Neural cell (in vitro differentiated cells): ENCODE data around the gene FAM20B. TPM values are rescaled to one million over a fixed set of nuclear protein-coding genes. Genes with fewer than 3 reads are reported as not detected.

Experiments
- H2AFZ ChIP-seq: fragments of 200-600, 300-800 bp; sonication (generic), shearing (Covaris generic); 2 replicates; pipeline ENCODE4 v1.6.0; 2014; ENCODE audit warnings: low read depth, mild to moderate bottlenecking, antibody characterized with exemption, low read length, moderate library complexity
- H3F3A ChIP-seq: fragments of 200-600 bp; shearing (Covaris generic); 2 replicates; pipeline ENCODE4 v1.6.1; 2016; ENCODE audit warnings: mild to moderate bottlenecking, moderate library complexity, mixed read lengths, antibody characterized with exemption, low read length; ENCODE audit not compliant: insufficient read depth, poor library complexity, severe bottlenecking
- H3K27ac ChIP-seq: fragments of 200-600, 300-800 bp; sonication (generic), shearing (Covaris generic); 2 replicates; pipeline ENCODE4 v1.5.1; 2014; ENCODE audit warnings: mild to moderate bottlenecking, low read length, moderate library complexity
- H3K27me3 ChIP-seq: fragments of 300-800, 200-600 bp; sonication (generic), shearing (Covaris generic); 2 replicates; pipeline ENCODE4 v1.6.0; 2014; ENCODE audit warnings: mild to moderate bottlenecking, low read depth, low read length, moderate library complexity; ENCODE audit not compliant: insufficient read depth
- H3K36me3 ChIP-seq: fragments of 300-800, 200-600 bp; sonication (generic), shearing (Covaris generic); 2 replicates; pipeline ENCODE4 v1.5.1; 2014; ENCODE audit warnings: mild to moderate bottlenecking, antibody characterized with exemption, low read length, moderate library complexity; ENCODE audit not compliant: insufficient read depth
- H3K4me2 ChIP-seq: fragments of 300-800, 200-600 bp; sonication (generic), shearing (Covaris generic); 2 replicates; pipeline ENCODE4 v1.6.0; 2014; ENCODE audit warnings: mild to moderate bottlenecking, low read length
- H3K4me3 ChIP-seq: fragments of 300-800, 200-600 bp; sonication (generic), shearing (Covaris generic); 2 replicates; pipeline ENCODE4 v1.5.1; 2014; ENCODE audit warnings: mild to moderate bottlenecking, low read length, moderate library complexity
- H3K79me2 ChIP-seq: fragments of 200-600 bp; shearing (Covaris generic); replicated peaks from 2 replicates; pipeline ENCODE4 v1.6.0; 2014; ENCODE audit warnings: mild to moderate bottlenecking, low read length, moderate library complexity; ENCODE audit not compliant: insufficient read depth
- H3K9ac ChIP-seq: fragments of 300-800, 200-600 bp; sonication (generic), shearing (Covaris generic); 2 replicates; pipeline ENCODE4 v1.6.1; 2016; ENCODE audit warnings: mild to moderate bottlenecking, low read length, mixed read lengths
- H3K9me2 ChIP-seq: fragments of 200-600 bp; shearing (Covaris generic); 2 replicates; pipeline ENCODE4 v1.6.1; 2016; ENCODE audit warnings: mild to moderate bottlenecking, low read length, mixed read lengths; ENCODE audit not compliant: insufficient read depth
- H3K9me3 ChIP-seq: fragments of 200-600, 300-800 bp; sonication (generic), shearing (Covaris generic); 2 replicates; pipeline ENCODE4 v1.6.1; 2016; ENCODE audit warnings: mild to moderate bottlenecking, mixed run types, low read length, moderate library complexity, mixed read lengths
- H4K20me1 ChIP-seq: fragments of 200-600 bp; shearing (Covaris generic); 2 replicates; pipeline ENCODE4 v1.6.1; 2016; ENCODE audit warnings: mild to moderate bottlenecking, mixed run types; ENCODE audit not compliant: insufficient read depth
- EP300 ChIP-seq: fragments of 450-650 bp; conservative IDR thresholded peaks from 2 replicates; pipeline ENCODE4 v1.6.1; 2014; ENCODE audit warnings: antibody characterized with exemption, mild to moderate bottlenecking, moderate library complexity; ENCODE audit not compliant: poor library complexity, severe bottlenecking
- EZH2 ChIP-seq: fragments of 200-600, 300-800 bp; shearing (Covaris generic), sonication (generic); IDR thresholded peaks from 2 replicates; pipeline ENCODE4 v1.6.1; 2014; ENCODE audit warnings: antibody characterized with exemption, low read length, borderline replicate concordance, mild to moderate bottlenecking; ENCODE audit not compliant: insufficient read depth, poor library complexity, severe bottlenecking
- MXI1 ChIP-seq: fragments of 450-650 bp; conservative IDR thresholded peaks from 2 replicates; pipeline ENCODE4 v1.6.1; 2014; ENCODE audit warnings: antibody characterized with exemption, mild to moderate bottlenecking; ENCODE audit not compliant: poor library complexity, severe bottlenecking
- POLR2AphosphoS5 ChIP-seq: IDR thresholded peaks from 2 replicates; pipeline ENCODE4 v1.6.1; 2012
- RAD21 ChIP-seq: fragments of 450-650 bp; conservative IDR thresholded peaks from 2 replicates; pipeline ENCODE4 v1.6.1; 2014; ENCODE audit warnings: antibody characterized with exemption, mild to moderate bottlenecking, moderate library complexity
- SMC3 ChIP-seq: fragments of 450-650 bp; conservative IDR thresholded peaks from 2 replicates; pipeline ENCODE4 v1.6.1; 2014; ENCODE audit warnings: antibody characterized with exemption, mild to moderate bottlenecking, moderate library complexity; ENCODE audit not compliant: poor library complexity
- TAF1 ChIP-seq: IDR thresholded peaks from 2 replicates; pipeline ENCODE4 v1.6.1; 2012; ENCODE audit warnings: low read depth
- polyA plus RNA-seq: library from polyadenylated mRNA; depleted of rRNA; stranded (reverse); fragments of >200 nt; gene quantifications from 2 replicates; pipeline ENCODE4 v1.2.3, GENCODE V29; 2014
- TF ChIP-seq, protein P1 (sequence below): fragments of 450-650 bp; IDR thresholded peaks from 2 replicates; pipeline ENCODE4 v1.5.1; 2014; ENCODE audit warnings: antibody characterized with exemption, mild to moderate bottlenecking, moderate library complexity; ENCODE audit not compliant: poor library complexity, severe bottlenecking
- TF ChIP-seq, protein P2 (sequence below): IDR thresholded peaks from 2 replicates; pipeline ENCODE4 v1.6.1; 2012; ENCODE audit warnings: borderline replicate concordance

Gene FAM20B
- polyA plus RNA-seq, 1 donor from 2014 or later, result 25.1 TPM

DNA sequence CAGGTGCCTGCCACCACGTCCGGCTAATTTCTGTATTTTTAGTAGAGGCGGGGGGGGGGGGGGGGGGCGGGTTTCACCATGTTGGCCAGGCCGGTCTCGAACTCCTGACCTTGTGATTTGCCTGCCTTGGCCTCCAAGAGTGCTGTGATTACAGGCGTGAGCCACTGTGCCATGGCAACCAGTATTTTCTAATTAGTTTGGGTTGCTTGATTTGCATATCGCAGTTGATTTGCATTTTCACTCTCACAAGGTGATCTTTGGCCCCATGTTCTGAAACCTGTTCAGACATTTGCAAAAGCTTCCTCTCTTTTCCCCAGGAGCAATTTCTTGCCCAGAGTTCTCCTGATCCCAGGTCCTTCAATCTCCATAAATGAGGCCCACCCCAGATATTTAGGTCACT, 57.8 kb downstream of the FAM20B start:
- TF ChIP-seq, protein P1, sequence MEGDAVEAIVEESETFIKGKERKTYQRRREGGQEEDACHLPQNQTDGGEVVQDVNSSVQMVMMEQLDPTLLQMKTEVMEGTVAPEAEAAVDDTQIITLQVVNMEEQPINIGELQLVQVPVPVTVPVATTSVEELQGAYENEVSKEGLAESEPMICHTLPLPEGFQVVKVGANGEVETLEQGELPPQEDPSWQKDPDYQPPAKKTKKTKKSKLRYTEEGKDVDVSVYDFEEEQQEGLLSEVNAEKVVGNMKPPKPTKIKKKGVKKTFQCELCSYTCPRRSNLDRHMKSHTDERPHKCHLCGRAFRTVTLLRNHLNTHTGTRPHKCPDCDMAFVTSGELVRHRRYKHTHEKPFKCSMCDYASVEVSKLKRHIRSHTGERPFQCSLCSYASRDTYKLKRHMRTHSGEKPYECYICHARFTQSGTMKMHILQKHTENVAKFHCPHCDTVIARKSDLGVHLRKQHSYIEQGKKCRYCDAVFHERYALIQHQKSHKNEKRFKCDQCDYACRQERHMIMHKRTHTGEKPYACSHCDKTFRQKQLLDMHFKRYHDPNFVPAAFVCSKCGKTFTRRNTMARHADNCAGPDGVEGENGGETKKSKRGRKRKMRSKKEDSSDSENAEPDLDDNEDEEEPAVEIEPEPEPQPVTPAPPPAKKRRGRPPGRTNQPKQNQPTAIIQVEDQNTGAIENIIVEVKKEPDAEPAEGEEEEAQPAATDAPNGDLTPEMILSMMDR, result no peak
- TF ChIP-seq EZH2, result no peak
- no peak for TF ChIP-seq SMC3
- no peak for TF ChIP-seq EP300
- no peak for TF ChIP-seq RAD21
- no peak for TF ChIP-seq MXI1
- no peak for TF ChIP-seq POLR2AphosphoS5
- TF ChIP-seq, protein P2, sequence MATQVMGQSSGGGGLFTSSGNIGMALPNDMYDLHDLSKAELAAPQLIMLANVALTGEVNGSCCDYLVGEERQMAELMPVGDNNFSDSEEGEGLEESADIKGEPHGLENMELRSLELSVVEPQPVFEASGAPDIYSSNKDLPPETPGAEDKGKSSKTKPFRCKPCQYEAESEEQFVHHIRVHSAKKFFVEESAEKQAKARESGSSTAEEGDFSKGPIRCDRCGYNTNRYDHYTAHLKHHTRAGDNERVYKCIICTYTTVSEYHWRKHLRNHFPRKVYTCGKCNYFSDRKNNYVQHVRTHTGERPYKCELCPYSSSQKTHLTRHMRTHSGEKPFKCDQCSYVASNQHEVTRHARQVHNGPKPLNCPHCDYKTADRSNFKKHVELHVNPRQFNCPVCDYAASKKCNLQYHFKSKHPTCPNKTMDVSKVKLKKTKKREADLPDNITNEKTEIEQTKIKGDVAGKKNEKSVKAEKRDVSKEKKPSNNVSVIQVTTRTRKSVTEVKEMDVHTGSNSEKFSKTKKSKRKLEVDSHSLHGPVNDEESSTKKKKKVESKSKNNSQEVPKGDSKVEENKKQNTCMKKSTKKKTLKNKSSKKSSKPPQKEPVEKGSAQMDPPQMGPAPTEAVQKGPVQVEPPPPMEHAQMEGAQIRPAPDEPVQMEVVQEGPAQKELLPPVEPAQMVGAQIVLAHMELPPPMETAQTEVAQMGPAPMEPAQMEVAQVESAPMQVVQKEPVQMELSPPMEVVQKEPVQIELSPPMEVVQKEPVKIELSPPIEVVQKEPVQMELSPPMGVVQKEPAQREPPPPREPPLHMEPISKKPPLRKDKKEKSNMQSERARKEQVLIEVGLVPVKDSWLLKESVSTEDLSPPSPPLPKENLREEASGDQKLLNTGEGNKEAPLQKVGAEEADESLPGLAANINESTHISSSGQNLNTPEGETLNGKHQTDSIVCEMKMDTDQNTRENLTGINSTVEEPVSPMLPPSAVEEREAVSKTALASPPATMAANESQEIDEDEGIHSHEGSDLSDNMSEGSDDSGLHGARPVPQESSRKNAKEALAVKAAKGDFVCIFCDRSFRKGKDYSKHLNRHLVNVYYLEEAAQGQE, result no peak
- no peak for TF ChIP-seq TAF1
- no peaks in the 10 kb centered on the region for H3K27me3 ChIP-seq
- no peaks in the 10 kb centered on the region for H4K20me1 ChIP-seq
- no peaks in the 10 kb centered on the region for H3K36me3 ChIP-seq
- no peaks in the 10 kb centered on the region for H3K79me2 ChIP-seq
- no peaks in the 10 kb centered on the region for H3K9me3 ChIP-seq
- H3K4me3 ChIP-seq, result no peak overlapping the region
- no peak overlapping the region for H2AFZ ChIP-seq
- no peaks in the 10 kb centered on the region for H3K9me2 ChIP-seq
- H3F3A ChIP-seq, result no peaks in the 10 kb centered on the region
- H3K9ac ChIP-seq, result no peak overlapping the region
- no peak overlapping the region for H3K27ac ChIP-seq
- H3K4me2 ChIP-seq, result no peak overlapping the region

DNA sequence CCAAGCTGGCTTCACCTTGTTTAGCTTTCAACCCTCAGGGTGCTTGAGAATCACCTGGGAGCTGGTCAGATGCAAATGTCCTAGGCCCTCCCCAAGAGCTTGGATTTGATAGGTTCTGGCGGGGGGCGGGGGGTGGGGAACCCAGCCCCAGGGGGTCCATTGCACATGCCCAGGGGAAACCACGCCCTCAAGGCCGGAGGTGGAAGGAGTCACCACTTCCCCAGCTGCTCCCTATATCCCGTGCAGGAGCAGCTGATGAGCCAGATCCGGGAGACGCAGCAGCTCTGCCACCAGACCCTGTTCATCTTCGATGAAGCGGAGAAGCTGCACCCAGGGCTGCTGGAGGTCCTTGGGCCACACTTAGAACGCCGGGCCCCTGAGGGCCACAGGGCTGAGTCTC, 62.0 kb downstream of the FAM20B start:
- Histone ChIP-seq H3K9me2 (no peaks in the 10 kb centered on the region), H3K4me2 (no peak overlapping the region), H3K36me3 (no peaks in the 10 kb centered on the region), H3K9ac (no peak overlapping the region), H4K20me1 (no peaks in the 10 kb centered on the region), H3K9me3 (no peaks in the 10 kb centered on the region), H3K27ac (no peak overlapping the region), H3K27me3 (no peaks in the 10 kb centered on the region), H2AFZ (no peak overlapping the region), H3K79me2 (no peaks in the 10 kb centered on the region), H3K4me3 (no peak overlapping the region), H3F3A (no peaks in the 10 kb centered on the region)
- no peak for TF ChIP-seq MXI1
- TF ChIP-seq EP300, result no peak
- TF ChIP-seq TAF1, result no peak
- no peak for TF ChIP-seq RAD21
- TF ChIP-seq POLR2AphosphoS5, result no peak
